H1 (cell line): ENCODE measurements around the gene PCDH9.

Experiments used
- EP300 ChIP-seq, 2 experiments: IDR thresholded peaks; 1 replicate in 1 of 2; 2 replicates in 1 of 2; pipeline ENCODE4 v1.6.1; 2011 to 2012; ENCODE audit warnings: low read depth in 2 of 2, low read length in 2 of 2, mild to moderate bottlenecking in 2 of 2, borderline replicate concordance in 1 of 2, inconsistent platforms in 1 of 2, moderate library complexity in 1 of 2
- EZH2 ChIP-seq: fragments of 200-600 bp; sonication (generic); IDR thresholded peaks from 2 replicates; pipeline ENCODE4 v1.7.1; 2012; ENCODE audit warnings: low read depth, mild to moderate bottlenecking, moderate library complexity, low read length, inconsistent platforms; ENCODE audit not compliant: severe bottlenecking
- HDAC6 ChIP-seq: IDR thresholded peaks from one replicate; pipeline ENCODE4 v1.7.1; 2012; ENCODE audit warnings: low read depth, mild to moderate bottlenecking, inconsistent platforms, low read length, moderate library complexity
- POLR2A ChIP-seq, 2 experiments: IDR thresholded peaks; 1 replicate in 1 of 2; 2 replicates in 1 of 2; pipeline ENCODE4 v1.6.1; 2011; ENCODE audit warnings: low read depth in 2 of 2, low read length in 2 of 2, mild to moderate bottlenecking in 2 of 2; ENCODE audit errors: control extremely low read depth in 1 of 2
- POLR2AphosphoS5 ChIP-seq: IDR thresholded peaks from 2 replicates; pipeline ENCODE4 v1.6.1; 2011; ENCODE audit warnings: low read depth, low read length
- RAD21 ChIP-seq, 2 experiments: IDR thresholded peaks in 1 of 2; conservative IDR thresholded peaks in 1 of 2; 2 replicates each; pipeline ENCODE4 v1.6.1; 2011; ENCODE audit warnings: low read depth in 2 of 2, low read length in 2 of 2, improper control_type of control experiment in 1 of 2, inconsistent platforms in 1 of 2, mild to moderate bottlenecking in 1 of 2, moderate library complexity in 1 of 2
- RNF2 ChIP-seq: fragments of 200-900, 300-1000 bp; sonication (generic); IDR thresholded peaks from 2 replicates; pipeline ENCODE4 v1.7.1; 2016; ENCODE audit warnings: borderline replicate concordance, low read depth, mild to moderate bottlenecking, antibody characterized with exemption, low read length; ENCODE audit not compliant: poor library complexity, severe bottlenecking; ENCODE audit errors: missing control alignments
- TAF7 ChIP-seq: optimal IDR thresholded peaks from 2 replicates; pipeline ENCODE3; 2011; ENCODE audit warnings: low read depth, mild to moderate bottlenecking, inconsistent platforms, low read length, moderate library complexity, borderline replicate concordance
- TBP ChIP-seq: IDR thresholded peaks from 2 replicates; pipeline ENCODE4 v1.6.1; 2011; ENCODE audit warnings: low read depth, low read length, improper control_type of control experiment
- TEAD4 ChIP-seq: IDR thresholded peaks from 2 replicates; pipeline ENCODE4 v1.6.1; 2012; ENCODE audit warnings: low read depth, low read length, inconsistent platforms, mixed read lengths
- ZNF274 ChIP-seq: IDR thresholded peaks from 2 replicates; pipeline ENCODE4 v1.7.0; 2012; ENCODE audit warnings: low read length, borderline replicate concordance; ENCODE audit errors: extremely low read depth
- TF ChIP-seq, protein P1 (sequence below), 3 experiments: IDR thresholded peaks; 1 replicate in 2 of 3; 2 replicates in 1 of 3; pipeline versions ENCODE4 v1.5.1 to v1.6.1; 2011; ENCODE audit warnings: low read length in 3 of 3, mild to moderate bottlenecking in 3 of 3, inconsistent platforms in 2 of 3, low read depth in 1 of 3, moderate library complexity in 1 of 3; ENCODE audit not compliant: insufficient read depth in 1 of 3; ENCODE audit errors: control extremely low read depth in 1 of 3

DNA sequence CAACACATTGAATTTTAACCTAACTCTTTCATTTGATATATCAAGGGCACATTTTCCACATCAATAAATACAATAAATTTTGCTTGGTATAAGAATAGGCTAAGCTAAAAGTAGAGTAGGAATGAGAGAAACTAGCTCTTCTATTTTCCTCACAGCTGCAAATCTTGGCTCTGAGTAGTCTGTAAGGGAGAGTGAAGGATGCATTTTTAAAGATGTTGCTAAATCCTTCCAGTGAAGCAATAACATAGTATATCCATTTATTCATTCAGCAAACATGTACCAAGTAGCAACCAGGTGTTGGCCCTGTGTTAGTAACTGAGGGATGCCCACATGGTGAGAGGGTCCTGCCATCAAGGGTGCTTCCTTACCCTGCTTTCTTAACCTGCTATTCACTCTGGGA is 799.9 kb downstream of the PCDH9 start:
- no peak for TF ChIP-seq TBP
- TF ChIP-seq POLR2A (IDR thresholded peaks at IDR 0.05; ENCODE audit: control extremely low read depth in 1 of 2, low read depth in 2 of 2, low read length in 2 of 2) = no peak
- TF ChIP-seq, protein P1, sequence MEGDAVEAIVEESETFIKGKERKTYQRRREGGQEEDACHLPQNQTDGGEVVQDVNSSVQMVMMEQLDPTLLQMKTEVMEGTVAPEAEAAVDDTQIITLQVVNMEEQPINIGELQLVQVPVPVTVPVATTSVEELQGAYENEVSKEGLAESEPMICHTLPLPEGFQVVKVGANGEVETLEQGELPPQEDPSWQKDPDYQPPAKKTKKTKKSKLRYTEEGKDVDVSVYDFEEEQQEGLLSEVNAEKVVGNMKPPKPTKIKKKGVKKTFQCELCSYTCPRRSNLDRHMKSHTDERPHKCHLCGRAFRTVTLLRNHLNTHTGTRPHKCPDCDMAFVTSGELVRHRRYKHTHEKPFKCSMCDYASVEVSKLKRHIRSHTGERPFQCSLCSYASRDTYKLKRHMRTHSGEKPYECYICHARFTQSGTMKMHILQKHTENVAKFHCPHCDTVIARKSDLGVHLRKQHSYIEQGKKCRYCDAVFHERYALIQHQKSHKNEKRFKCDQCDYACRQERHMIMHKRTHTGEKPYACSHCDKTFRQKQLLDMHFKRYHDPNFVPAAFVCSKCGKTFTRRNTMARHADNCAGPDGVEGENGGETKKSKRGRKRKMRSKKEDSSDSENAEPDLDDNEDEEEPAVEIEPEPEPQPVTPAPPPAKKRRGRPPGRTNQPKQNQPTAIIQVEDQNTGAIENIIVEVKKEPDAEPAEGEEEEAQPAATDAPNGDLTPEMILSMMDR (IDR thresholded peaks at IDR 0.05; ENCODE audit: control extremely low read depth in 1 of 3, insufficient read depth in 1 of 3, low read depth in 1 of 3, low read length in 3 of 3) = no peak
- no peak for TF ChIP-seq POLR2AphosphoS5
- no peak for TF ChIP-seq EZH2
- TF ChIP-seq TAF7 = no peak
- TF ChIP-seq TEAD4 = no peak
- no peak for TF ChIP-seq RNF2
- TF ChIP-seq HDAC6 = no peak
- no peak for TF ChIP-seq RAD21 (IDR thresholded peaks at IDR 0.05 in 1 of 2, conservative IDR thresholded peaks at IDR 0.05 in 1 of 2; ENCODE audit: low read depth in 2 of 2, low read length in 2 of 2)
- no peak for TF ChIP-seq ZNF274
- no peak for TF ChIP-seq EP300 (IDR thresholded peaks at IDR 0.05; ENCODE audit: borderline replicate concordance in 1 of 2, low read depth in 2 of 2, low read length in 2 of 2)
